MCF 10A (cell line): ENCODE results near the gene CHST1. TPM values are rescaled to one million over a fixed set of nuclear protein-coding genes. Genes with fewer than 3 reads are reported as not detected.

Experiments used
- BruUV-seq: library from RNA; stranded (reverse); fragments of 400-500 nt; replicated peaks from 2 replicates; lab custom pipeline; 2021; lab: Mats Ljungman, UMichigan
- CTCF ChIA-PET: fragments of 300-600 bp; sonication (Branson Sonifier 250); formaldehyde crosslinking; extraction: SDS; loops from one replicate; lab custom pipeline; 2021; ENCODE audit warnings: antibody characterized with exemption, inconsistent platforms; lab: Yijun Ruan, JAX
- POLR2A ChIA-PET: fragments of 300-600, 350-650 bp; sonication (Branson Sonifier 250); formaldehyde crosslinking; extraction: SDS; loops from one replicate; lab custom pipeline; 2020; ENCODE audit warnings: antibody characterized with exemption, inconsistent platforms; lab: Yijun Ruan, JAX
- DNase-seq: peaks from one replicate; pipeline ENCODE4 v3.0.0-alpha.2; 2018; ENCODE audit not compliant: unreplicated experiment
- H3K27ac Mint-ChIP-seq: one replicate; pipeline ENCODE4 v1.8.0; 2022; ENCODE audit warnings: mild to moderate bottlenecking, low read depth, mixed read lengths; ENCODE audit not compliant: unreplicated experiment
- H3K27me3 Mint-ChIP-seq: one replicate; pipeline ENCODE4 v1.8.0; 2022; ENCODE audit warnings: mixed read lengths; ENCODE audit not compliant: insufficient read depth, unreplicated experiment
- H3K36me3 Mint-ChIP-seq: one replicate; pipeline ENCODE4 v1.8.0; 2022; ENCODE audit warnings: mild to moderate bottlenecking, moderate library complexity, mixed read lengths; ENCODE audit not compliant: insufficient read depth, unreplicated experiment
- H3K4me1 Mint-ChIP-seq: one replicate; pipeline ENCODE4 v1.8.0; 2022; ENCODE audit warnings: mixed read lengths; ENCODE audit not compliant: insufficient read depth, unreplicated experiment
- H3K4me3 Mint-ChIP-seq: one replicate; pipeline ENCODE4 v1.8.0; 2022; ENCODE audit warnings: mild to moderate bottlenecking, moderate library complexity, mixed read lengths; ENCODE audit not compliant: unreplicated experiment
- H3K9me3 Mint-ChIP-seq: one replicate; pipeline ENCODE4 v1.8.0; 2022; ENCODE audit warnings: mixed read lengths; ENCODE audit not compliant: unreplicated experiment
- intact Hi-C: fragments of 100-400 bp; cut with micrococcal nuclease; formaldehyde crosslinking; loops from 2 replicates; pipeline ENCODE4 v1.14.1; 2022
- total RNA-seq: library from RNA; stranded (reverse); gene quantifications from 2 replicates; pipeline ENCODE4 v1.2.3, GENCODE V29; 2022
- TF ChIP-seq, protein P1 (sequence below): fragments of 200-600 bp; IDR thresholded peaks from one replicate; pipeline ENCODE4 v1.8.0; 2022; ENCODE audit warnings: antibody characterized with exemption, mild to moderate bottlenecking; ENCODE audit not compliant: unreplicated experiment

The CHST1 gene
- total RNA-seq, 1 experiment from 2014 or later = not detected

DNA sequence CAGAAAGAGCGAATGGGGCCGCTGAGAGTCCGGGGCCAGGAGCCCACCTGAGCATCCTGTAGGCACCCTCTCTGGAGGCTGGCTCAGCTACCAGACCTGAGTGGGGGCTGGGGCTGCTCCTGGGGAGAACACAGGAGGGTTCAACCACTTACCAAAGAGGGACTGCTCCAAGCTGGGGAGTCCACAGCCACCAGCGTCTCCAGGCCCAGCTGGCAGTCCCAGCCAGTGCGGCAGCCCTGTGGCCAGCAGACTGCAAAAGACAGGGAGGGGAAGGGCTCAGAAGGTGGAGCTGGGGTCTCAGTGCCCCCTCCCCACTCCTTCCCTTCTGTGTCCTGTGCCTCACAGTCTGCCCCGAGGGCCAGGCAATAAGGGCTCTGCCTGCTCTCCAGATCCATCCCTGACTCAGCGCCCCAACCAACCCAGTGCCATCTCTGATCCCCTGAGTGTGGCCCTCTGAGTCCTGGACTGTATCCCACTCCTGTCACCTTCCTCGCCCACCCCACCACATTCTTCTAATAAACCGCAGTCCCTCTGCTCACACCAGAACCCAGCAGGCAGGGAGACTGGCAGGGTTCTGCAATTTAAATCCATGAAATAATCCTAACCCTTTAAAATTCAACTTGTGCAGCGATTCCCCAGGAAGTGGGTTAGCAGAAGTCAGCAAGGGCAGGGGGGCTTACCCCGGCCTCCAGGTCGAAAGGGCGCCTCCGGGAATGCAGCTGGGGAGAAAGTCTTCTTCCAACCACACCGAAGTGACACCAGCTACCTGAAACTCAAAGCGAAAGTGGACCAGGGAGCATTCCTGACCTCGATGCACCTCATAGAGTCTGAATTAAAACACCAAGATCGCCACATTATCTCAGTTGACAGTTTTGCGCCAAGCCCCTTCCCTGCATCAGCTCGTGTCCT, 13.3 kb downstream of the CHST1 start:
- intact Hi-C loops = no loop called here

GRCh38 chr11:45651156-45651555, 14.3 kb downstream of the CHST1 start:
- H3K27ac Mint-ChIP-seq = no peak overlapping the region
- CTCF ChIA-PET = interaction anchor here (0.5 kb wide), 1 partner anchor 817 kb away, joined by 3 read pairs; no protein-coding TSS in a partner anchor
- no peak overlapping the region for H3K4me3 Mint-ChIP-seq
- H3K4me1 Mint-ChIP-seq = no peaks in the 10 kb centered on the region
- H3K27me3 Mint-ChIP-seq = no peaks in the 10 kb centered on the region
- POLR2A ChIA-PET = no interaction called here
- H3K9me3 Mint-ChIP-seq = no peaks in the 10 kb centered on the region
- DNase-seq = no peak
- intact Hi-C loops = no loop called here
- no peaks in the 10 kb centered on the region for H3K36me3 Mint-ChIP-seq
- BruUV-seq = no TSS peak
- TF ChIP-seq, protein P1, sequence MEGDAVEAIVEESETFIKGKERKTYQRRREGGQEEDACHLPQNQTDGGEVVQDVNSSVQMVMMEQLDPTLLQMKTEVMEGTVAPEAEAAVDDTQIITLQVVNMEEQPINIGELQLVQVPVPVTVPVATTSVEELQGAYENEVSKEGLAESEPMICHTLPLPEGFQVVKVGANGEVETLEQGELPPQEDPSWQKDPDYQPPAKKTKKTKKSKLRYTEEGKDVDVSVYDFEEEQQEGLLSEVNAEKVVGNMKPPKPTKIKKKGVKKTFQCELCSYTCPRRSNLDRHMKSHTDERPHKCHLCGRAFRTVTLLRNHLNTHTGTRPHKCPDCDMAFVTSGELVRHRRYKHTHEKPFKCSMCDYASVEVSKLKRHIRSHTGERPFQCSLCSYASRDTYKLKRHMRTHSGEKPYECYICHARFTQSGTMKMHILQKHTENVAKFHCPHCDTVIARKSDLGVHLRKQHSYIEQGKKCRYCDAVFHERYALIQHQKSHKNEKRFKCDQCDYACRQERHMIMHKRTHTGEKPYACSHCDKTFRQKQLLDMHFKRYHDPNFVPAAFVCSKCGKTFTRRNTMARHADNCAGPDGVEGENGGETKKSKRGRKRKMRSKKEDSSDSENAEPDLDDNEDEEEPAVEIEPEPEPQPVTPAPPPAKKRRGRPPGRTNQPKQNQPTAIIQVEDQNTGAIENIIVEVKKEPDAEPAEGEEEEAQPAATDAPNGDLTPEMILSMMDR = no peak

More for the DNA sequence above, 13.3 kb downstream of the CHST1 start:
- DNase-seq = no peak
- ChIA-PET POLR2A (no interaction called here), CTCF (interaction anchor here (0.5 to 1.8 kb wide), 5 partner anchors 121 to 818 kb away, joined by 3 to 8 read pairs (median 4); no protein-coding TSS in a partner anchor)
- Mint-ChIP-seq H3K4me1 (no peaks in the 10 kb centered on the region), H3K4me3 (no peak overlapping the region), H3K27ac (no peak overlapping the region), H3K27me3 (no peaks in the 10 kb centered on the region), H3K9me3 (no peaks in the 10 kb centered on the region), H3K36me3 (no peaks in the 10 kb centered on the region)
- no TSS peak for BruUV-seq
- TF ChIP-seq, protein P1 = no peak

DNA sequence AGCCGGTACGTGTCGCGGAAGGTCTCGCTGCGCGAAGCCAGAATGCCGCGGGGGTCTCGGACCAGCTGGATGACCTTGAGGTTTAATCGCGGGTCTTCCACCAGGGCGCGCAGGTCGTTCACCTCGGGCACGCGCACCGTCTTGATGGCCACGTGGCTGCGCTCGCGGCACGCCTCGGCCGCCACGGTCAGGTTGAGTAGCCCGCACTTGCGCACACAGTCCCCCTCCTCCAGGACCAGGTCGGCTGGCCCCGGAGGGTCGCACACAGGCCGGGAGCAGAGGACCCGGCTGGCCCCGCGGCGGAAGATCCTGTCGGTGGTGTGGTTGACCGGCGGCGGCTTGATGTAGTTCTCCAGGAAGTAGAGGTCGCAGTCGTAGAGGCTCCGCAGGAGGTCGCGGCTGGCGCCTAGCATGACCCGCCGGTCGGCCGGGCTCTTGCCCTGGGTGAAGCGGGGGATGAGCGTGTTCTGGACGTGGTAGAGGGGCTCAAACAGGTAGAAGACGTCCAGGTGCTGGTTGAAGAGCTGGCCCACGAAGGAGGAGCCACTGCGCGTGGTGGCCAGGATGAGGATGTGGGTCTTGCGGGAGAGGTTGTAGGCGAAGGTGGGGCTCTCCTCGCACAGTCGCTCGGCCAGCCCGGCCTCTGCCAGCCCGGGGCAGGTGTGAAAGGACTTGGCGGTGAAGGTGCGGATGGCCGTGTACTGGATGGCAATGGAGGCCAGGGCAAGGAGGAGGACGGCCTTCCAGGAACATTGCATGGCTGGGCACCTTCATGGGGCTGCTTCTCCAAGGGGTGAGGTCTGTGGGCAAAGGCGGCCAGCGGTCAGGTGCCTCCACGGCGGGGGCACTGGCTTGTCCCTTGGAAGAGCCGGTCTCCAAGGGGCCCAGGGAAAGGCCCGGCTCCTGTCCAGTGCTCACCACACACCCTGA, 15.0 kb downstream of the CHST1 start:
- BruUV-seq = no TSS peak
- no peak overlapping the region for H3K4me3 Mint-ChIP-seq
- no peaks in the 10 kb centered on the region for H3K4me1 Mint-ChIP-seq
- H3K27ac Mint-ChIP-seq = no peak overlapping the region
- intact Hi-C loops = no loop called here
- H3K36me3 Mint-ChIP-seq = no peaks in the 10 kb centered on the region
- POLR2A ChIA-PET = no interaction called here
- H3K9me3 Mint-ChIP-seq = no peaks in the 10 kb centered on the region
- TF ChIP-seq, protein P1 = no peak
- CTCF ChIA-PET = no interaction called here
- no peak for DNase-seq
- no peaks in the 10 kb centered on the region for H3K27me3 Mint-ChIP-seq
